ENCODE results near the gene C16orf89. TPM values are rescaled to one million over a fixed set of nuclear protein-coding genes. Genes with fewer than 3 reads are reported as not detected.

C16orf89 gene
- total RNA-seq, 3 donors from 2014 or later (not counting 1 experiment from before 2014, with no cell fraction given) = not detected

DNA sequence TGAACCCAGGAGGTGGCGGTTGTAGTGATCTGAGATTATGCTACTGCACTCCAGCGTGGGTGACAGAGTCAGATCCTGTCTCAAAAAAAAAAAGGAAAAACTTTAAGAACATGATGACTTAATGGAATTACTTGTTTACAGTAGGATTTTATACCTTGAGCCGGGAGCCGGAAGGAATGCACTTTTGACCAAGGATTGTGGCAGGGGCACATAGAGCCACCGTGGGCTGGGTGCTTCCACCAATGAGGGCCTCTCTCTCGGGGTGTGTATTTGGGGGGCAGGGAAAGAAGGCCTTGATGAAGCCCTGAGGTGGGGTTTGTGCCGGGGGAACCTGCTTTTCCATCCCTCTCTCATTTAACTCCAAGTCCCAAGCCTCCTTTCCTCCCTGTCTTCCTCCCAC, 25.3 kb downstream of the C16orf89 start:
- Mint-ChIP-seq H3K9me3 (no peaks in the 10 kb centered on the region), H3K4me3 (no peak overlapping the region), H3K27me3 (ENCODE audit: low read depth in 2 of 2) (no peaks in the 10 kb centered on the region), H3K4me1 (no peaks in the 10 kb centered on the region), H3K27ac (no peak overlapping the region), H3K36me3 (no peaks in the 10 kb centered on the region)
- Histone ChIP-seq H3K4me3 (ENCODE audit: low read length) (no peak overlapping the region), H3K27ac (ENCODE audit: low read length) (no peak overlapping the region), H3K27me3 (ENCODE audit: control insufficient read depth, insufficient read depth, low read length) (no peaks in the 10 kb centered on the region), H3K9me3 (ENCODE audit: control insufficient read depth, insufficient read depth, low read length) (no peaks in the 10 kb centered on the region), H3K36me3 (ENCODE audit: control insufficient read depth, insufficient read depth, low read length) (no peaks in the 10 kb centered on the region), H3K4me1 (ENCODE audit: control insufficient read depth, insufficient read depth, low read length) (no peaks in the 10 kb centered on the region)
- 88% methylated on average over 7 of the region's 7 CpGs for WGBS (ENCODE audit: insufficient coverage)
- ATAC-seq (no peak), DNase-seq (no peak)
- TF ChIP-seq, protein P1, sequence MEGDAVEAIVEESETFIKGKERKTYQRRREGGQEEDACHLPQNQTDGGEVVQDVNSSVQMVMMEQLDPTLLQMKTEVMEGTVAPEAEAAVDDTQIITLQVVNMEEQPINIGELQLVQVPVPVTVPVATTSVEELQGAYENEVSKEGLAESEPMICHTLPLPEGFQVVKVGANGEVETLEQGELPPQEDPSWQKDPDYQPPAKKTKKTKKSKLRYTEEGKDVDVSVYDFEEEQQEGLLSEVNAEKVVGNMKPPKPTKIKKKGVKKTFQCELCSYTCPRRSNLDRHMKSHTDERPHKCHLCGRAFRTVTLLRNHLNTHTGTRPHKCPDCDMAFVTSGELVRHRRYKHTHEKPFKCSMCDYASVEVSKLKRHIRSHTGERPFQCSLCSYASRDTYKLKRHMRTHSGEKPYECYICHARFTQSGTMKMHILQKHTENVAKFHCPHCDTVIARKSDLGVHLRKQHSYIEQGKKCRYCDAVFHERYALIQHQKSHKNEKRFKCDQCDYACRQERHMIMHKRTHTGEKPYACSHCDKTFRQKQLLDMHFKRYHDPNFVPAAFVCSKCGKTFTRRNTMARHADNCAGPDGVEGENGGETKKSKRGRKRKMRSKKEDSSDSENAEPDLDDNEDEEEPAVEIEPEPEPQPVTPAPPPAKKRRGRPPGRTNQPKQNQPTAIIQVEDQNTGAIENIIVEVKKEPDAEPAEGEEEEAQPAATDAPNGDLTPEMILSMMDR (IDR thresholded peaks at IDR 0.05) = no peak
- intact Hi-C loops (cut with micrococcal nuclease) = no loop called here

DNA sequence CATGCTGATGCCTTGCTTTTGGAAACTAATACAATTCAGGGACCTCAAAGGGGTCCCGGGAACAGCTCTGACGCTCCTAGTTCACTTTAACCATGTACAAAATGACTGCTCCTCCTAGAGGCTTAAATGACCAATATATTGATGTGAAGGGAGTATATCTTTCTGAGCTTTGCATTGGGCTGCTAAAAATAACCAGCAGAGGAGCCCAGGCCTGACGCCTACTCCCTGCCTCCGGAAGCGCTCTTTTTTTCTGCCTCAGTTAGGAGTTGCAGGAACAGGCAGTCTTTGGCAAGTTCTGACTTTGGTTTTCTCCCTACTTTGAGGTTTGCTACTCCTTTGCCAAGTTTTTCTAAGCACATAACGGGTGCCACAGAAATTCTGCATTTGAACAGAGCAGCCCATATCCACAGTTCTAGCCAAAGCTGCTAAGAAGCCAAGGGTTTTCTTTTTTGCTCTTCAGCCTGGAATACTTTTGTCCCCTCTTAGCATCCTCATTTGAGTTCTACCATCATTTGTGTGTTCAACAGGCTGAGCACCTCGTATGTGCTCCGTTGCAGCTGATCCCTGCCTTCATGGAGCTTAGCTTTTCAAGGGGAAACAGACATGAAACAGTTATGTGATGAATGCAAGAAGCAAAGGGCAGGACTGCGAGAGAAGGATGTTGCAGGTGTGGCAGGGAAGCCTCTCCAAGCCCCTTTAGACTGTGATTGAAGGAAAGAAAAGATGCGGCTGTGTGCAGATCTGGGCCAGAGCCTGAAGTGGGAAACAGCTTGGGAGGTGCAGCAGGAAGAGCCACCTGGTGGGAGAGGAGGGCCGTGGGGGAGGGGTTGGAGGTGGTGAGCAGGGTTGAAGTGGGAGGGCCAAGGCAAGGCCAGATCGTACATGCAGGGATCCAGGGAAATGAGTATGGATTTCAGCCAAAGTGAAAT, 29.3 kb downstream of the C16orf89 start:
- peaks cover 19% of the 10 kb centered on the region for H3K4me1 ChIP-seq (ENCODE audit: control insufficient read depth, insufficient read depth, low read length)
- peaks cover 14 to 20% of the 10 kb centered on the region in 2 donors for H3K4me1 Mint-ChIP-seq
- no peak overlapping the region for H3K4me3 ChIP-seq (ENCODE audit: low read length)
- no peaks in the 10 kb centered on the region for H3K27me3 ChIP-seq (ENCODE audit: control insufficient read depth, insufficient read depth, low read length)
- H3K4me3 Mint-ChIP-seq = peak overlapping the region; percentile 26
- 82% methylated on average over 11 of the region's 12 CpGs for whole genome bisulfite sequencing (ENCODE audit: insufficient coverage)
- ATAC-seq = no peak
- H3K9me3 ChIP-seq (ENCODE audit: control insufficient read depth, insufficient read depth, low read length) = no peaks in the 10 kb centered on the region
- TF ChIP-seq, protein P1 (IDR thresholded peaks at IDR 0.05) = no peak
- intact Hi-C loops (cut with micrococcal nuclease) = loop anchor here (10.0 kb wide), 1 partner anchor 58 kb away; the partner anchor contains the start of gene EEF2KMT
- no peaks in the 10 kb centered on the region for H3K36me3 ChIP-seq (ENCODE audit: control insufficient read depth, insufficient read depth, low read length)
- H3K27ac Mint-ChIP-seq = no peak overlapping the region
- H3K36me3 Mint-ChIP-seq = no peaks in the 10 kb centered on the region
- no peaks in the 10 kb centered on the region for H3K9me3 Mint-ChIP-seq
- no peak overlapping the region for H3K27ac ChIP-seq (ENCODE audit: low read length)
- H3K27me3 Mint-ChIP-seq (ENCODE audit: low read depth in 2 of 2) = no peaks in the 10 kb centered on the region
- DNase-seq = no peak

- WGBS (ENCODE audit: insufficient coverage) = 90% methylated on average over 1 of the region's 1 CpG
- TF ChIP-seq, protein P1 (IDR thresholded peaks at IDR 0.05) = no peak
- no peaks in the 10 kb centered on the region for H3K27me3 ChIP-seq (ENCODE audit: control insufficient read depth, insufficient read depth, low read length)
- no peak overlapping the region for H3K4me3 ChIP-seq (ENCODE audit: low read length)
- no peak for ATAC-seq
- H3K4me1 ChIP-seq (ENCODE audit: control insufficient read depth, insufficient read depth, low read length) = peaks cover 19% of the 10 kb centered on the region
- intact Hi-C loops (cut with micrococcal nuclease) = loop anchor here (10.0 kb wide), 1 partner anchor 59 kb away; the partner anchor contains the start of gene EEF2KMT
- H3K27ac ChIP-seq (ENCODE audit: low read length) = no peak overlapping the region
- no peak for DNase-seq
- peaks cover 14 to 20% of the 10 kb centered on the region in 2 donors for H3K4me1 Mint-ChIP-seq
- H3K4me3 Mint-ChIP-seq = no peak overlapping the region
- no peaks in the 10 kb centered on the region for H3K9me3 ChIP-seq (ENCODE audit: control insufficient read depth, insufficient read depth, low read length)
- no peaks in the 10 kb centered on the region for H3K27me3 Mint-ChIP-seq (ENCODE audit: low read depth in 2 of 2)
- H3K9me3 Mint-ChIP-seq = no peaks in the 10 kb centered on the region
- H3K27ac Mint-ChIP-seq = no peak overlapping the region
- no peaks in the 10 kb centered on the region for H3K36me3 Mint-ChIP-seq
- H3K36me3 ChIP-seq (ENCODE audit: control insufficient read depth, insufficient read depth, low read length) = no peaks in the 10 kb centered on the region
Observed at GRCh38 chr16:5035909-5036227, 29.9 kb downstream of the C16orf89 start.

All from natural killer cell (primary cell).